ENCODE data around the gene PRR13. TPM values are rescaled to one million over a fixed set of nuclear protein-coding genes. Genes with fewer than 3 reads are reported as not detected.

The PRR13 gene
- total and polyA plus RNA-seq, 9 of the 15 experiments (the other 6 are each of a cell fraction or from before 2014, with no cell fraction given), result 117 to 835 (median 285) TPM

DNA sequence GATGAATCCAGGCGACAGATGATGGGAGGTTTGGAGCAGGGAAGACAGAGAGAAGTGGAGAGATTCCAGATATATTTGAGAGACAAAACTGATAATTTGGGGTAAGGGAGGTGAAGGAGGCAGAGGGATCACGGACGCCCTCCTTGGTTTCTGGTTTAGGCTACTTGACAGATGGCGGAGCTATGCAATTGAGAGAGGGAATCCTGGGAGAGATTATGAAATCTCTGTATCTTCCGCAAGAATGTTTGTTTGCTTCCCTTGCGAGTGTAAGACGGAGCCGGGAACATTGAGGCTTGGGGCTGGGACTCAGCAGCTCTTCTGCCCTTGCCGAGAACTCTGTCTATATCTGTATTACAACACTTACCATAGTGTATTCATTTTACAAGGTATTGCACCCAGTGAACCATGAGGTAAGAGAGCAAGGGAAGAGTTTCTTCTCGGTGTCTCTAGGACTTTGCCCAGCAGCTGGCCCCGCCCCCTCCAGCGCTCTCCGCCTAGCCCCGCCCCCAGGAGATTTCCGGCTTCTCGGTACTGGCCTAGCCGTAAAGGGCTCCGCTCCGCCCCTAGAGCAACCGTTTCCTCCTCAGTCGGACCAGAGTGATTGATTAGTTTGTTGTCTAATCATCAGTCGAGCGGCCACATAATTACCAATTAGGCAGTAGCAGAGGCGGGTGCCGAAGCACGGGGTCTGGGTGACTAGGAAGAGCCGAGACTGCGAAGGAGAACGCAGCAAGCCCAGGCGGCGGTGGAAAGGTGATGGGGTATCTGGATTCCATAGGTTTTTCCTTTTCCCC lies at the start of gene PRR13 (continued):
- TF ChIP-seq SNRNP70 (optimal IDR thresholded peaks at IDR 0.05; ENCODE audit: low read depth, low read length) (no peak), CC2D1A (IDR thresholded peaks at IDR 0.05) (peak; percentile 78; the same call in 1 of the 2 replicates), RFX1 (IDR thresholded peaks at IDR 0.05) (peak; percentile 49; the same call in 1 of the 2 replicates), MTA1 (IDR thresholded peaks at IDR 0.05; ENCODE audit: borderline replicate concordance) (peak; percentile 34; the same call in 1 of the 2 replicates), GTF2E2 (tag; IDR thresholded peaks at IDR 0.05) (peak; percentile 91; the same call in 1 of the 2 replicates), ARNT (IDR thresholded peaks at IDR 0.05) (peak; percentile 42 to 48; a peak in 2 of 4 replicates), E4F1 (CRISPR knock-in tag; IDR thresholded peaks at IDR 0.05; ENCODE audit: borderline replicate concordance) (peak; percentile 51; the same call in 1 of the 2 replicates), KHSRP (IDR thresholded peaks at IDR 0.05) (no peak), ZNF644 (tag; IDR thresholded peaks at IDR 0.05; ENCODE audit: low read depth) (0 out of 2 replicates have a peak, but pooled peaks have one; percentile 47), CHCHD3 (CRISPR knock-in tag; IDR thresholded peaks at IDR 0.05) (0 out of 2 replicates have a peak, but pooled peaks have one; percentile 14), GABPB1 (CRISPR knock-in tag; IDR thresholded peaks at IDR 0.05) (peak; percentile 42; the same call in 1 of the 2 replicates), ZBED1 (IDR thresholded peaks at IDR 0.05) (no peak), PBX2 (CRISPR knock-in tag; IDR thresholded peaks at IDR 0.05; ENCODE audit: low read depth) (peak; percentile 51), PBX2 (tag; conservative IDR thresholded peaks at IDR 0.05; ENCODE audit: low read depth) (peak; percentile 96), LEF1 (IDR thresholded peaks at IDR 0.05) (peak; percentile 43; the same call in 1 of the 2 replicates), RBBP5 (IDR thresholded peaks at IDR 0.05; ENCODE audit: borderline replicate concordance, insufficient read depth, low read length, poor library complexity, severe bottlenecking) (no peak), ZNF175 (CRISPR knock-in tag; IDR thresholded peaks at IDR 0.05; ENCODE audit: low read depth) (peak; percentile 64; the same call in 1 of the 2 replicates), TAF9B (IDR thresholded peaks at IDR 0.05; ENCODE audit: partially characterized antibody) (peak; percentile 67), TCF7L2 (IDR thresholded peaks at IDR 0.05; ENCODE audit: low read depth, low read length) (no peak), SAP30 (IDR thresholded peaks at IDR 0.05; ENCODE audit: borderline replicate concordance, insufficient read depth, low read depth, low read length, poor library complexity, severe bottlenecking) (no peak), NR2C2 (CRISPR knock-in tag; IDR thresholded peaks at IDR 0.05) (no peak), NR2C2 (tag; IDR thresholded peaks at IDR 0.05) (peak; percentile 61), EP300 (IDR thresholded peaks at IDR 0.05; ENCODE audit: low read length) (peak; percentile 33), NEUROD1 (IDR thresholded peaks at IDR 0.05; ENCODE audit: borderline replicate concordance, low read depth, low read length, partially characterized antibody) (peak; percentile 52)

All from K562 (cell line).